HG03521 (cell line): Measurements from ENCODE around the gene CSF1.
"Not testable (repeated sequence)": the region's sequence is repeated elsewhere in the genome, so short reads cannot be mapped to it uniquely, and the experiment has no call there.

Experiments
- ATAC-seq: cut with Tn5 transposase; IDR thresholded peaks from one replicate; pipeline ENCODE4 v1.9.1; 2021; ENCODE audit warnings: mild to moderate bottlenecking, moderate library complexity; ENCODE audit not compliant: unreplicated experiment

Gene CSF1

GRCh38 chr1:109917768-109918606 lies 7.3 kb downstream of the CSF1 start:
- ATAC-seq, result no peak

DNA sequence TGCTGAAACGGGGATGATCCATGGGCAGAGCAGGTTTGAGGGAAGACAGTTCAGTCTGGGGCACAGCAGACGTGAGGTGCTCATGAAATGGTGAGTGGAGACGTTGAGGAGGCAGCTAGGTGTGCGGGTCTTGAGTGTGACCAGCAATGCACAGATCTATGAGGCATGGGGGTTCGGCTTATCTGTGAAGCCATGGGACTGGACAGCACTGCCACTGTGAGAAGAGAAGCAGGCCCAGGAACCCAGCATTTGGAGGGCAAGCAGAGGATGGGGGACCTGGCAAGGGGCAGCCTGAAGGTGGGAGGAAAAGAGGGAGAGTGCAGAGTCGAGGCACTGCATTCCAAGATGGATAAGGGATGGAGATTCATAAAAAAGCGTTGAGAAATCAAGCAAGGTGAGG lies 8.0 kb downstream of the CSF1 start:
- no peak for ATAC-seq

GRCh38 chr1:109919303-109919702 lies 8.7 kb downstream of the CSF1 start:
- ATAC-seq, result no peak

- not testable (repeated sequence) for ATAC-seq
These were observed 9.7 kb downstream of the CSF1 start for GRCh38 chr1:109920391-109920790.

- no peak for ATAC-seq
These were observed 11.7 kb downstream of the CSF1 start for GRCh38 chr1:109922326-109922725.

DNA sequence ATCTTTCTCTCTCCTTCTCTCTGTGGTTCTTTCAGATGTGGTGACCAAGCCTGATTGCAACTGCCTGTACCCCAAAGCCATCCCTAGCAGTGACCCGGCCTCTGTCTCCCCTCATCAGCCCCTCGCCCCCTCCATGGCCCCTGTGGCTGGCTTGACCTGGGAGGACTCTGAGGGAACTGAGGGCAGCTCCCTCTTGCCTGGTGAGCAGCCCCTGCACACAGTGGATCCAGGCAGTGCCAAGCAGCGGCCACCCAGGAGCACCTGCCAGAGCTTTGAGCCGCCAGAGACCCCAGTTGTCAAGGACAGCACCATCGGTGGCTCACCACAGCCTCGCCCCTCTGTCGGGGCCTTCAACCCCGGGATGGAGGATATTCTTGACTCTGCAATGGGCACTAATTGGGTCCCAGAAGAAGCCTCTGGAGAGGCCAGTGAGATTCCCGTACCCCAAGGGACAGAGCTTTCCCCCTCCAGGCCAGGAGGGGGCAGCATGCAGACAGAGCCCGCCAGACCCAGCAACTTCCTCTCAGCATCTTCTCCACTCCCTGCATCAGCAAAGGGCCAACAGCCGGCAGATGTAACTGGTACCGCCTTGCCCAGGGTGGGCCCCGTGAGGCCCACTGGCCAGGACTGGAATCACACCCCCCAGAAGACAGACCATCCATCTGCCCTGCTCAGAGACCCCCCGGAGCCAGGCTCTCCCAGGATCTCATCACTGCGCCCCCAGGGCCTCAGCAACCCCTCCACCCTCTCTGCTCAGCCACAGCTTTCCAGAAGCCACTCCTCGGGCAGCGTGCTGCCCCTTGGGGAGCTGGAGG lies 12.7 kb downstream of the CSF1 start:
- no peak for ATAC-seq

GRCh38 chr1:109923946-109924275 lies 13.3 kb downstream of the CSF1 start:
- no peak for ATAC-seq

- no peak for ATAC-seq
These were observed 13.7 kb downstream of the CSF1 start for GRCh38 chr1:109924316-109924715.

GRCh38 chr1:109925159-109925990 lies 14.7 kb downstream of the CSF1 start:
- ATAC-seq, result no peak

DNA sequence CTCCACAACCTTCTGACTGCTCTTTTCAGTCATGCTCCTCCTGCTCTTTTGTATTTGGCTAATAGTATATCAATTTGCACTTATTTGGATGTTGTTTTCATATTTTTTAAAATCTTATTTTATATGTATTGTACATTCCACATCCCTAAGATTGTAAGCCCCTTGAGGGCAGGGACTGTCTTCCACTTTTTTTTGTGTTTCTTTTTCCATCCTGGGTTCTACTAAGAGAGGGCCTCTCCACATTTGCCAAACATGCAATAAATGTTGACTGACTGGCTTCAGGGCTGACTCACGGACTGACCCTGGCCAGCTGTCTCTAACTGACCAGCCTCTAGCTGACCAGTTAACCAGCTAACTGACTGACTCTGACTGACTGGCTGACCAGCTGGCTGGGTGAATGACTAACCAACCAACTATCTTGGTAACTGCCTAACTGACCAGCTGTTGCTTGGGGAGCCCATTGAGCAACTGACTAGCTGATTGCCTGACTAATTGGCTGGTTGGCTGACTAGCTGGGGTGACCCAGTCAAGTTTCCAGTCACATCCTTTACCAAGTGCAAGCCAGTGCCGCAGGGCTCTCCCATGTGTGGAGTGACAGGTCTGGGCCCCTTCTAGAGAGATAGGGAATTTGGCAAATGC lies 16.1 kb downstream of the CSF1 start:
- ATAC-seq, result no peak

DNA sequence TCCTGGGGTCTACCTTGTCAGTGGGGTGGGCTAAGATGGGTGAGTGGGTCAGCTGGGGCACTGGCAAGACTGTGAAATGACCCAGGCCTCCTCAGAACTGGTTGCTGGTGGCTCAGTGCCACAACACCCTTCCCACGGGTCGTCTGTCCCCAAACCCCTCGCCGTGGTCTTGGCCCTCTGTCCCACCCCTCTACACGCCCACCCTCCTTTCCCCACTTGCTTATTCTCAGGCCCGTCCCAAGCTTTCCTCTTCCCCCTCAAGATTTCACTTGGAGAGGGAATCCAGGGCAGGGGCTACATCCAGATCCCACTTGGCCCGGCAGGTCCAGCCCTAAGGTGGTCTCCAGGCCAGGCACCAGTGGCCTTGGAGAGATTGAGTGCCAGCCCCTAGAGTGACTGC lies 16.7 kb downstream of the CSF1 start:
- no peak for ATAC-seq

DNA sequence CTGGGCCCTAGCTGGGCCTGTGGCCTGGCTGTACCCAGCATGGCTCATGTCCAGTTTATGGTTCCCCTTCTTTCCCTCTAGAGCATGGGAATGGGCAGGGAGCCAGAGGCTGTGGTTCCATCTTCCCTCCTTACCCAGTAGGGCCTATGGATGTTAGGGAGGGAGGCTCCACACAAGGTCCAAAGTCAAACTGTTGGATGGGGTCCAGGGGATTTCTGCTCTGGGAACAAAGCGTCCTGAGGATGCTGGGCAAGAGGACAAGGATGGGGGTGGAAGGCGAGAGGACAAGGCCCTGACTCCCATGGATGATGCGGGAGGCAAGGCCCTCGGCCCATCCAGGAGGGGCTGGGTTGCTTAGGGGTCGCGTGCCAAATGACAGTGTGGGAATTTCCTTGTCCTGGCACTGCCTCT lies 17.3 kb downstream of the CSF1 start:
- ATAC-seq, result no peak

DNA sequence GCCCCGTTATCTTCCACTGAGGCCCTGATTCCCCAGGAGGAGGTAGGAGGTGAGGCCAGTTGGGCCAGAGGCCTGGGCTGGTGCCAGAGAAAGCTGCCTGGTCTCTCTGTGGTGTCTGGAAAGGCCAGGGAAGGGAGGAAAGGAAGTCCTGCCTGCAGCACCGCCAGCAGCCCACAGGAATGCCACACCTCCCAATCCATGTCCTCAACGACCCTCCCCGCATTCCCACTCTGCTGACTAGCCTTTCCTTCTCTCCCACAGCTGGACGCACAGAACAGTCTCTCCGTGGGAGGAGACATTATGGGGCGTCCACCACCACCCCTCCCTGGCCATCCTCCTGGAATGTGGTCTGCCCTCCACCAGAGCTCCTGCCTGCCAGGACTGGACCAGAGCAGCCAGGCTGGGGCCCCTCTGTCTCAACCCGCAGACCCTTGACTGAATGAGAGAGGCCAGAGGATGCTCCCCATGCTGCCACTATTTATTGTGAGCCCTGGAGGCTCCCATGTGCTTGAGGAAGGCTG lies 18.0 kb downstream of the CSF1 start:
- no peak for ATAC-seq

DNA sequence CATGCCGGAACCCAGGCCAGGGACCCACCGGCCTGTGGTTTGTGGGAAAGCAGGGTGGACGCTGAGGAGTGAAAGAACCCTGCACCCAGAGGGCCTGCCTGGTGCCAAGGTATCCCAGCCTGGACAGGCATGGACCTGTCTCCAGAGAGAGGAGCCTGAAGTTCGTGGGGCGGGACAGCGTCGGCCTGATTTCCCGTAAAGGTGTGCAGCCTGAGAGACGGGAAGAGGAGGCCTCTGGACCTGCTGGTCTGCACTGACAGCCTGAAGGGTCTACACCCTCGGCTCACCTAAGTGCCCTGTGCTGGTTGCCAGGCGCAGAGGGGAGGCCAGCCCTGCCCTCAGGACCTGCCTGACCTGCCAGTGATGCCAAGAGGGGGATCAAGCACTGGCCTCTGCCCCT lies 18.5 kb downstream of the CSF1 start:
- no peak for ATAC-seq

DNA sequence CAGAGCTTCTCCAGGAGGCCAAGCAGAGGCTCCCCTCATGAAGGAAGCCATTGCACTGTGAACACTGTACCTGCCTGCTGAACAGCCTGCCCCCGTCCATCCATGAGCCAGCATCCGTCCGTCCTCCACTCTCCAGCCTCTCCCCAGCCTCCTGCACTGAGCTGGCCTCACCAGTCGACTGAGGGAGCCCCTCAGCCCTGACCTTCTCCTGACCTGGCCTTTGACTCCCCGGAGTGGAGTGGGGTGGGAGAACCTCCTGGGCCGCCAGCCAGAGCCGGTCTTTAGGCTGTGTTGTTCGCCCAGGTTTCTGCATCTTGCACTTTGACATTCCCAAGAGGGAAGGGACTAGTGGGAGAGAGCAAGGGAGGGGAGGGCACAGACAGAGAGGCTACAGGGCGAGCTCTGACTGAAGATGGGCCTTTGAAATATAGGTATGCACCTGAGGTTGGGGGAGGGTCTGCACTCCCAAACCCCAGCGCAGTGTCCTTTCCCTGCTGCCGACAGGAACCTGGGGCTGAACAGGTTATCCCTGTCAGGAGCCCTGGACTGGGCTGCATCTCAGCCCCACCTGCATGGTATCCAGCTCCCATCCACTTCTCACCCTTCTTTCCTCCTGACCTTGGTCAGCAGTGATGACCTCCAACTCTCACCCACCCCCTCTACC lies 19.1 kb downstream of the CSF1 start:
- ATAC-seq, result no peak

- no peak for ATAC-seq
These were observed 19.8 kb downstream of the CSF1 start for GRCh38 chr1:109930252-109930993.

DNA sequence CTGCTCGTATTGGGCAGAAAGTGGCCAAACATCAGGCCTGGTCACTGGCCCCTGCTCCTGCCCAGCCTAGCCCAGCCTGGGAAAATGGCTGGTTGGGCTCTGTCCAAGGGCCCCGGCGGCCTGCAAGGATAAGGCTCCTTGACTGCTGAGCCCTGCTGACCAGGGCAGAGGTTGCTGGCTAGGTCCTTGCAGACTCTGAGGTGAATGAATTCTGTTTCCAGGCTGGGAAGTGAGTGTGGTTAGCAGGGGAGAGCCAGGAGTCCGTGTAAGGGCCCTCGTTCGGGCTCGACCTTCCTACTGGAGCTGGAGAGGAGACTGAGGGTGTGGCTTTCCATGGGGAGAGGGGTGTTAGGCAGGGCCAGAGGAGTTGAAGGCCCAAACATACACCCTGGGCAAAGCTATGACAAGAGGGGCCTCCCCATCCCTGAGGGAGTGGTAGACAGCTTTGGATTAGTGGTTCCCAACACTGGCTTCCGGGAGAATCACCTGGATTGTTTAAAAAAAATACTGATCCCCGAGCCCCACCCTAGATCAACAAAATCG lies 20.6 kb downstream of the CSF1 start:
- no peak for ATAC-seq

- ATAC-seq, result no peak
These were observed 21.4 kb downstream of the CSF1 start for GRCh38 chr1:109931911-109932636.

- ATAC-seq, result no peak
These were observed 22.0 kb downstream of the CSF1 start for GRCh38 chr1:109932679-109933078.
